ENCODE data around the gene CFAP46.
"Not testable (repeated sequence)": the region's sequence is repeated elsewhere in the genome, so short reads cannot be mapped to it uniquely, and the experiment has no call there.

The CFAP46 gene

GRCh38 chr10:132846631-132847415 is 95.5 kb downstream of the CFAP46 start:
- DNase-seq (ENCODE audit: low read depth in 1 of 2, low spot score in 1 of 2), result no peak

GRCh38 chr10:132845780-132846595 is 96.4 kb downstream of the CFAP46 start:
- DNase-seq (ENCODE audit: low read depth in 1 of 2, low spot score in 1 of 2), result no peak

GRCh38 chr10:132845041-132845551 is 97.3 kb downstream of the CFAP46 start:
- no peak for DNase-seq (ENCODE audit: low read depth in 1 of 2, low spot score in 1 of 2)

GRCh38 chr10:132844069-132844809 is 98.1 kb downstream of the CFAP46 start:
- DNase-seq (ENCODE audit: low read depth in 1 of 2, low spot score in 1 of 2), result no peak

- DNase-seq (ENCODE audit: low read depth in 1 of 2, low spot score in 1 of 2), result not testable (repeated sequence)
Measured at GRCh38 chr10:132843276-132843675, 99.1 kb downstream of the CFAP46 start.

- no peak for DNase-seq (ENCODE audit: low read depth in 1 of 2, low spot score in 1 of 2)
Measured at GRCh38 chr10:132842397-132842796, 100.0 kb downstream of the CFAP46 start.

- DNase-seq (ENCODE audit: low read depth in 1 of 2, low spot score in 1 of 2), result no peak
Measured at GRCh38 chr10:132841615-132841975, 100.8 kb downstream of the CFAP46 start.

- no peak for DNase-seq (ENCODE audit: low read depth in 1 of 2, low spot score in 1 of 2)
Measured at GRCh38 chr10:132840698-132841614, 101.4 kb downstream of the CFAP46 start.

GRCh38 chr10:132839061-132839460 is 103.3 kb downstream of the CFAP46 start:
- DNase-seq (ENCODE audit: low read depth in 1 of 2, low spot score in 1 of 2), result no peak

GRCh38 chr10:132838346-132838970 is 103.9 kb downstream of the CFAP46 start:
- no peak for DNase-seq (ENCODE audit: low read depth in 1 of 2, low spot score in 1 of 2)

- DNase-seq (ENCODE audit: low read depth in 1 of 2, low spot score in 1 of 2), result no peak
Measured at GRCh38 chr10:132837905-132838304, 104.5 kb downstream of the CFAP46 start.

- DNase-seq (ENCODE audit: low read depth in 1 of 2, low spot score in 1 of 2), result peak; percentile 15 to 26
Measured at GRCh38 chr10:132836832-132837540, 105.4 kb downstream of the CFAP46 start.

- DNase-seq (ENCODE audit: low read depth in 1 of 2, low spot score in 1 of 2), result no peak
Measured at GRCh38 chr10:132836248-132836831, 106.0 kb downstream of the CFAP46 start.

- no peak for DNase-seq (ENCODE audit: low read depth in 1 of 2, low spot score in 1 of 2)
Measured at GRCh38 chr10:132835848-132836233, 106.5 kb downstream of the CFAP46 start.

- DNase-seq (ENCODE audit: low read depth in 1 of 2, low spot score in 1 of 2), result no peak
Measured at GRCh38 chr10:132834891-132835847, 107.2 kb downstream of the CFAP46 start.

- DNase-seq (ENCODE audit: low read depth in 1 of 2, low spot score in 1 of 2), result no peak
Measured at GRCh38 chr10:132834311-132834761, 108.0 kb downstream of the CFAP46 start.

- no peak for DNase-seq (ENCODE audit: low read depth in 1 of 2, low spot score in 1 of 2)
Measured at GRCh38 chr10:132833421-132834111, 108.8 kb downstream of the CFAP46 start.

Measured in activated CD4-positive, alpha-beta T cell treated with anti-CD3 and anti-CD28 coated beads, Interleukin-2, amount 50 U/mL, for 24 hours (primary cell).